ENCODE measurements around the gene AMH.
A peak's percentile ranks its signal among the peaks of the same experiment; 100 is the strongest.

AMH gene

GRCh38 chr19:2235381-2236063, 13.6 kb upstream of the AMH start:
- DNase-seq (ENCODE audit: low read depth in 3 of 3), result no peak

DNA sequence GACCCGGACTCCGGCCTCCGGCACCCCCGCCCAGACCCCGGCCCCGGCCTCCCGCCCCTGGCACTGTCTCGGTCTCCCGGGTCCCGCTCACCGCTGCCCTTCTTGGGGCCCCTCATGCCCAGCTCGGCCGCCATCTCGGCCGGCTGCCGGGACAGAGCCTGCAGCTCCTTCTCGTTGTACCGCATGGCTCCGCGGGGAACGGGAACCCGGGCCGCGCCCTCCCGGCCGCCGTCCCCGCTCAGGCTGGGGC, 13.1 kb upstream of the AMH start:
- DNase-seq (ENCODE audit: low read depth in 3 of 3), result no peak

- peak; percentile 94 to 98 (median 97) for DNase-seq (ENCODE audit: low read depth in 3 of 3)
Measured at GRCh38 chr19:2236314-2237050, 12.6 kb upstream of the AMH start, which contains the start of the genes PLEKHJ1 and SF3A2. Gene PLEKHJ1 (minus strand): TSS chr19:2236329. CDS start chr19:2236248, 81 bp downstream. Gene SF3A2 (plus strand): TSS chr19:2236824. CDS start chr19:2243419, 6,595 bp downstream.

- DNase-seq (ENCODE audit: low read depth in 3 of 3), result no peak
Measured at GRCh38 chr19:2237051-2237868, 11.9 kb upstream of the AMH start.

DNA sequence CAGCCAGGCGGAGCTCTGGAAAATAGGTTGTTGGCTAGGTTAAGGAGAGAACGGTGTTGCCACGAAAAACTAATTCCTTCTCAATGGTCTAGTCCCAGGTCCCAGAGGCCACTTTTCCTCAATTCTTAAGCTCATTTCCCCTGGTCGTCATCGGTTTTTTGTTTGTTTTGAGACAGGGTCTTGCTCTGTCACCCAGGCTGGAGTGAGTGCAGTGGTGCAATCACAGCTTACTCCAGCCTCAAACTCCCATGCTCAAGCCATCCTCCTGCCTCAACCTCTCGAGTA, 11.3 kb upstream of the AMH start:
- DNase-seq (ENCODE audit: low read depth in 3 of 3), result no peak

DNA sequence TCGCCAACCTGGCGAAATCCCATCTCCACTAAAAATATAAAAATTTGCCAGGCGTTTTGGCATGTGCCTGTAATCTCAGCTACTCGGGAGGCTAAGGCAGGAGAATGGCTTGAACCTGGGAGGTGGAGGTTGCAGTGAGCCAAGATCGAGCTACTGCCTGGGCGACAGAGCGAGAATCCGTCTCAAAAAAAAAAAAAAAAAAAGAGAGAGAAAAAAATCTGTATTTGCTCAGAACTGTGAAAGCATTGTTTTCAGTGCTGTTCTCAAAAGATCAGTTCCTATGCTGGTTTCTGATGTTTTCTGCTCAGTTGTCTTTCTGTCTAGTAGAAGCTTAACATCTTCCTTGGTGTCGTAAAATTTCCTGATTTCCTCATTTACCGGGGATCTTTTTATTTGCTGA, 9.9 kb upstream of the AMH start:
- no peak for DNase-seq (ENCODE audit: low read depth in 3 of 3)

DNA sequence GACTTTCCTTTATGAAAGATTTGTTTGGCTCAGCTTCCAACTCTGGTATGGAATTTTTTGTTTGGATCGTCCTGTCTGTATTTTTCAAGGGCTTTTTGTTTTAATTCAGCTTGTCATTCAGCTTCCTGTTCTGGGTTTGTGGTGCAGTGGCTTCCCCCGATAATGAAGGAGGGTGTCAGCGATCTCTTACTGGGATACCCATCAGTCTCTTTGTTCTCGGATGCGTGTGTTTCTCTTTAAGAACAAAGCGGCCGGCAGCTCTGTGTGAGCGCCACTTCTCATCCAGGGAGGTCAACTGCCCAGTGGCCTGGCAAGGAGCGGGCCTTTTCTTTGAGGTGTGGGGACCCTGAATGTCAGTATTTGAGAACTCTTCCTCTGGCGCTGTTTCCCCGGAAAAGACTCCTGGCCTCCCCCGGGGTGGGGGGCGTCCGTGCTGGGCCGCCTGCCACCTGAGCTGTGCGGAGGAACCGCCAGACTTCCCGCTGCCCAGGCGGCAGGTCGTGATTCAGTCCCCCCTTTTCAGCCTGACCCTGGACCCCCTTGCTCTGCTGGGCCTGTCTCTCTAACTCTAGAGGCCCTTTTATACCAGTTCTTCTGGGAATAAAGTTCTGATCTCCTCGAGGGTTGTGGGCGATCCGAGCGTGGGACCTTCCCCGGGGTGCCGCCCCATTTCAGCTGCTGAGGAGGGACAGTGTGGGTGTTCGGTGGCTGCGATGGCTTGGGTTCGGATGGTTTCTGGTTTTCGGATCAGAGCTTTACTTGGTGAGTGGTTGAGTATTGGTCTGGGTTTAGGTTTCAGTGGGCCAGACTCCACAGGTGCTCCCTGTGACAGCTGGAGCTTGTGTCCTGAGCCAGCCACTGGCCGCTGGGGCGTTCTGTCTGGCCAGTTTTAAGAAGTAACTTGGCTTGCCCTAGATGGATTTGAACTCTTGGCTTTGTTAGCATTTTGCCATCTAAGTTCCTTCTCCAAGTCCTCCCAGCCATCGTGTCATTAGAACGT, 9.1 kb upstream of the AMH start:
- DNase-seq (ENCODE audit: low read depth in 3 of 3), result no peak

DNA sequence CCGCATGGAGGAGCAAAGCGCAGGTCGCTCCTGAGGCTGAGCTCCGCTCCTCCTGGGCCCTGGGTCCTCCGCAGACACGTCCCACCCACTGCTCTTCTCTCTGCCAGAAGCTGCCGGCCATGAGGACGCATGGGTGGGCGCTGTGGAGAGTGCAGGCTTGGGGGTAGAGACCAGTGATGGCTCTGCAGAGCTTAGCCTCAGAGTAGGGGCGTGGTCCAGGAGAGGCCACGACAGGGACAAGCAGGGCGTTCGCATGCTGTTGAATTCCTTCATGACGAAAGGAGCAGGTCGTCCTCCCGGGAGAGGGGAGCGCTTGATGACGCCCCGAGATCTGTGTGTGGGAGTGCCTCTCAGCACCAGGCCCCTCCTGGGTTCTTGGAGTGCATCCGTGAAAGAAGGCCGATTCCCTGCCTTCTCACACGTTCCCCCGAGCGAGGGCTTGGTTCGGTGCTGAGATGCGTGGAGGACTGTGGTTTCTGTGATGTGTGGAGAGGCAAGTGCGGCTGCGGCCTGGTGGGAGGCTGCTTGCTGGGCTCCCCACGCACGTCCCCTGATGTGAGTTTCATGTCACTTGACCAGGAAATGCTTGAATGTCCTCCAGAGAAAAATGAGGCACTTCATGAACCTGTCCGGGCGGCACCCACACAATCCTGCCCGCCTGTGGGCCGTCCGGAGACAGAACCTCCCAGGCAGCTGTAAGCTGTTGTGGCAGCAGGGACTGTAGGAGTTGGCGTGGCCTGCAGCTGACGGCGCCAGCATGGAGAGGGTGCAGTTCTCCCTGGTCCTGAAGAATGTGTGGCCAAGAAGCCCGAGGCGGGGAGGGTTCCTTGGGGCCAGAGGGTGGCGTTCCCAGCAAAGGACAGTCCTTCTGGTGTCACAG, 8.0 kb upstream of the AMH start:
- DNase-seq (ENCODE audit: low read depth in 3 of 3), result no peak

- no peak for DNase-seq (ENCODE audit: low read depth in 3 of 3)
Measured at GRCh38 chr19:2242092-2242537, 7.0 kb upstream of the AMH start.

- DNase-seq (ENCODE audit: low read depth in 3 of 3), result no peak
Measured at GRCh38 chr19:2242816-2243215, 6.3 kb upstream of the AMH start.

GRCh38 chr19:2243274-2244124, 5.6 kb upstream of the AMH start:
- no peak for DNase-seq (ENCODE audit: low read depth in 3 of 3)

DNA sequence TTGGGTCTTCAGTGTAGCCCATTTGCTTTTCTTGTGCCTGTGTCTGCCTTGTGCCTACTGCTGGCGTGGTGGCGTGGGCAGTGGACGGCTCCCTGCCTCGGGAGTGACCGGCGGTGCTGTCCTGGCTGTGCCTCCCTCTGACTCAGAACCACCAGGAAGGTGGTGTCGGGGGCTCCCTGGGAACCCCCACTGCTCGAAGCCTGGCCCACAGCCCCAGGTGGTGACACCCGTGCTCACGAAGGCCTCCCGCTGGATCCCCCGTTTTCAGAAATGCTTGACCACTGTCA, 5.1 kb upstream of the AMH start:
- no peak for DNase-seq (ENCODE audit: low read depth in 3 of 3)

GRCh38 chr19:2244486-2244885, 4.6 kb upstream of the AMH start:
- DNase-seq (ENCODE audit: low read depth in 3 of 3), result no peak

GRCh38 chr19:2245273-2245672, 3.9 kb upstream of the AMH start:
- DNase-seq (ENCODE audit: low read depth in 3 of 3), result no peak

DNA sequence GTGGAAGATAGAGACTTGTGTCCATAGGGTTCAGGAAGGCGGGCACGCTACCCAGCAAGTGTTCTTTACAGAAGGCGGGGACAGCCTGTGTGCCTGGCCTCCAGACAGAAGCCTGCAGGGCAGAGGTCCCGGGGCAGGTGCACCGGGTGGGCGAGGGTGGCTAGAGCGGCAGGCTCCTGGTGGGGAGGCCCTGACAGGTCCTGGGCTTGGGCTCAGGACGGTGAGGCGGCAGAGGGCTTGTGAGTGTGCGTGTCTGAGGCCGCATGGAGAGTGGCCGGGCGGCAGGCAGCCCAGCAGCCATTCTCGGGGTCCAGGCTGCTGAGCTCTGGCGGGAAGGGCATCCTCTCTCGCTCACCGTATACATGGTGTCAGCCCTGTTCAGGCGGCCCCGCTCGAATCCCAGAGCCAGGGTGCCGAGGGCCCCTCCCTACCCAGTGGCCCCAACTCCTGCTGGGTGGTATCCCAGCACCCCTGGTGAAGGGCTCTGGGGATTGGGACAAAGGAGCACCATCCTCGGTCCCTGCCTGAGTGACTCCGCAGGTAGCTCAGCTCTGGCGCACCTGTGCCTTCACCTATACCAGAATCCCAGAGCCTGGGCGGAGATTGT, 3.0 kb upstream of the AMH start:
- no peak for DNase-seq (ENCODE audit: low read depth in 3 of 3)

DNA sequence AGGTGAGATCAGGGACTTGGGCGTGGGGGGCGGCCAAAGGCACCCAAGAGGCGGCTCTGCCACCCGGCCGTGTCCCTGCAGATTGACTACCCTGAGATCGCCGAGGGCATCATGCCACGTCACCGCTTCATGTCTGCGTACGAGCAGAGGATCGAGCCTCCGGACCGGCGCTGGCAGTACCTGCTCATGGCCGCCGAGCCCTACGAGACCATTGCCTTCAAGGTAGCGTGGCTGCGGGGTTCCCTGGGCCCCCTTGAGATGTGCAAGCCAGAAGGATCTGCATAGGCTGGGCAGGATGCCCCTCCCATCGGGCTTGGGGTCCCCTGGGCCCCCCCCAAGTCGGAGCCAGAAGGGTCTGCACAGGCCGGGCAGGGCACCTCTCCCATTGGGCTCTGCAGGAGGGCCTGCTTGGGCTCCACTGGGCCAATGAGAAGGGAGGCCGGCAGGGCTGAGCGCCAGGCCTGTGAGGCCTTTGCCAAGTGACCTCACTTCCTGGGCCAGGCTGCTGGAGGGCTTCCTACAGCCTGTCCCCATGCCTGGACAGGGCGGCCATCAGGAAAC, 2.2 kb upstream of the AMH start:
- no peak for DNase-seq (ENCODE audit: low read depth in 3 of 3)

- DNase-seq (ENCODE audit: low read depth in 3 of 3), result no peak
Measured at GRCh38 chr19:2247433-2248101, 1.6 kb upstream of the AMH start.

DNA sequence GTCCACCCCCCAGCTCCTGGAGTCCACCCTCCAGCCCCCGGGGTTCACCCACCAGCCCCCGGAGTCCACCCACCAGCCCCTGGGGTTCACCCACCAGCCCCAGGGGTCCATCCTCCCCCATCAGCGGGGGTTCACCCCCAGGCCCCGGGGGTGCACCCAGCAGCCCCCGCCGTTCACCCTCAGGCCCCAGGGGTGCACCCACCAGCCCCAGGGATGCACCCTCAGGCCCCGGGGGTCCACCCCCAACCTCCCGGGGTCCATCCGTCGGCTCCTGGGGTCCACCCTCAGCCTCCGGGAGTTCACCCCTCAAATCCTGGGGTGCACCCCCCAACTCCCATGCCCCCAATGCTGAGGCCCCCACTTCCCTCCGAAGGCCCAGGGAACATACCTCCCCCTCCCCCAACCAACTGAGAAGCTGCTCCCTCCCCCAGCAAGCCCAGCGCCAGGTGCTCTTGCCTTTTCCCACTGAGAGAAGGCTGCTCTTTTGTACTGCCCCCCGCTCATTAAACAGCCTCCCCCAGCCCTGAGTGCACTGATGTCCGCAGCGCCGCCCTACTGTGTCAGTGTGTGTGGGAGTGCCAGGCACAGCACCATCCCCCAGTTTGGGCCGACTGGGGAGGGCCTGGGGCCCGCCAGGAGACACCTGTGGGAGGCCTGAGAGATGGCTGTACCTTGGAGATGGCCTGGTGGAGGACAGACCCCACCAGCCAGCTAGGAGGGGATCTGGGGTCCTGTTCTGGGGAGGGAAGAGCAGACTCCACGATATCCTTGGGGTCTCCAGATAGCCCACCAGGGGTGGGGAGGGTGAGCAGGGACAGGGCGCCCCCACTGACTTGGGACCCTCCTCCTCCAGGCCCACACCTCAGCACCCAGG, 750 bp upstream of the AMH start:
- no peak for DNase-seq (ENCODE audit: low read depth in 3 of 3)
